ENCODE data around the gene HBE1. TPM values are rescaled to one million over a fixed set of nuclear protein-coding genes. Genes with fewer than 3 reads are reported as not detected.

Gene HBE1
- total and polyA plus RNA-seq, 12 donors: not detected

- intact Hi-C loops (cut with DNase I): loop anchor here in 1 of 10 donors (10.0 kb wide), 1 partner anchor 80 kb away; the partner anchor contains the start of gene OR51V1
- WGBS, 2 donors: 83 to 84% methylated on average over 2 of the region's 2 CpGs
Observed at GRCh38 chr11:5284637-5285036, 14.9 kb upstream of the HBE1 start.

GRCh38 chr11:5283882-5284281 lies 14.1 kb upstream of the HBE1 start:
- WGBS, 2 donors: 63 to 71% methylated on average over 1 of the region's 1 CpG
- Histone ChIP-seq H3K4me1 (no peaks in the 10 kb centered on the region), H3K36me3 (no peaks in the 10 kb centered on the region), H3K27ac (no peak overlapping the region), H3K9me3 (no peaks in the 10 kb centered on the region), H3K4me3 (no peak overlapping the region), H3K27me3 (no peaks in the 10 kb centered on the region)
- no peak for TF ChIP-seq CTCF (IDR thresholded peaks at IDR 0.05)
- intact Hi-C loops (cut with DNase I): loop anchor here in 1 of 10 donors (10.0 kb wide), 1 partner anchor 79 kb away; the partner anchor contains the start of gene OR51V1
- ATAC-seq (no peak), DNase-seq (no peak)

More at GRCh38 chr11:5284637-5285036, 14.9 kb upstream of the HBE1 start:
- DNase-seq (no peak), ATAC-seq (no peak)
- H3K27ac ChIP-seq: no peak overlapping the region
- H3K27me3 ChIP-seq: no peaks in the 10 kb centered on the region
- H3K4me3 ChIP-seq: no peak overlapping the region
- H3K36me3 ChIP-seq: no peaks in the 10 kb centered on the region
- no peaks in the 10 kb centered on the region for H3K4me1 ChIP-seq
- TF ChIP-seq CTCF (IDR thresholded peaks at IDR 0.05): no peak
- H3K9me3 ChIP-seq: no peaks in the 10 kb centered on the region

- TF ChIP-seq CTCF (IDR thresholded peaks at IDR 0.05): no peak
- no peak overlapping the region for H3K27ac ChIP-seq
- WGBS, 2 donors: 75 to 81% methylated on average over 3 of the region's 3 CpGs
- H3K4me3 ChIP-seq: no peak overlapping the region
- intact Hi-C loops (cut with DNase I): loop anchor here in 1 of 10 donors (10.0 kb wide), 1 partner anchor 78 kb away; the partner anchor contains the start of gene OR51V1
- H3K36me3 ChIP-seq: no peaks in the 10 kb centered on the region
- no peaks in the 10 kb centered on the region for H3K9me3 ChIP-seq
- no peaks in the 10 kb centered on the region for H3K4me1 ChIP-seq
- DNase-seq: no peak
- no peaks in the 10 kb centered on the region for H3K27me3 ChIP-seq
- ATAC-seq: no peak
Observed at GRCh38 chr11:5283086-5283485, 13.3 kb upstream of the HBE1 start.

GRCh38 chr11:5282628-5283027 lies 12.9 kb upstream of the HBE1 start:
- H3K4me3 ChIP-seq: no peak overlapping the region
- intact Hi-C loops (cut with DNase I): loop anchor here in 1 of 10 donors (10.0 kb wide), 1 partner anchor 78 kb away; the partner anchor contains the start of gene OR51V1
- H3K9me3 ChIP-seq: no peaks in the 10 kb centered on the region
- no peaks in the 10 kb centered on the region for H3K36me3 ChIP-seq
- H3K27me3 ChIP-seq: no peaks in the 10 kb centered on the region
- no peak overlapping the region for H3K27ac ChIP-seq
- 64 to 91% methylated on average over 2 of the region's 2 CpGs for WGBS, 2 donors
- TF ChIP-seq CTCF (IDR thresholded peaks at IDR 0.05): no peak
- no peaks in the 10 kb centered on the region for H3K4me1 ChIP-seq
- DNase-seq (no peak), ATAC-seq (no peak)
